Myocyte (in vitro differentiated cells): ENCODE data around the gene PON2. TPM values are rescaled to one million over a fixed set of nuclear protein-coding genes. Genes with fewer than 3 reads are reported as not detected.
"Not testable (repeated sequence)": the region's sequence is repeated elsewhere in the genome, so short reads cannot be mapped to it uniquely, and the experiment has no call there.

ENCODE experiments used
- DNase-seq: peaks from one replicate; pipeline ENCODE4 v3.0.0-alpha.2; 2012; ENCODE audit warnings: low read depth
- total RNA-seq: library from RNA; depleted of rRNA; stranded (reverse); fragments of >200 nt; gene quantifications from 2 replicates; pipeline ENCODE4 v1.2.3, GENCODE V29; 2014

PON2 gene
- total RNA-seq, 1 donor from 2014 or later: 178 TPM

DNA sequence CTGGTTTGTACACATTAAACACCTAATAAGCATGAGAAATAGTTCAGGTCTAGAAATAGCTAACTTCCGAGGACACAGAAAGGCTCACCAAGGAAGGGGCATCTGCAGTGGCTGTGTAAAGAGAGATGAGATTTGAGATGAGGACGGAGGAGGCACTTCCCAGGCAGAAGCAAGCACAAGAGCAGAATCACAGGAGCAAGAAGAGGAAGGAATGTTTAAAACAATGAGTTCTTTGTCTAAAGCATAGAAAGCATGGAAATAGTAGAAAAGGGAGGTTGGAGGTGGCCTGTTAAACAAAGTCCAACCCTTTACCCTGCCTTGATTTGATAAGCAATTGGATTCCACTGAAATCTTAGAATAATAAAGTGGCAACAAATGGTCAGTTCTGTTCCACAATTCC lies 27.1 kb downstream of the PON2 start:
- no peak for DNase-seq

DNA sequence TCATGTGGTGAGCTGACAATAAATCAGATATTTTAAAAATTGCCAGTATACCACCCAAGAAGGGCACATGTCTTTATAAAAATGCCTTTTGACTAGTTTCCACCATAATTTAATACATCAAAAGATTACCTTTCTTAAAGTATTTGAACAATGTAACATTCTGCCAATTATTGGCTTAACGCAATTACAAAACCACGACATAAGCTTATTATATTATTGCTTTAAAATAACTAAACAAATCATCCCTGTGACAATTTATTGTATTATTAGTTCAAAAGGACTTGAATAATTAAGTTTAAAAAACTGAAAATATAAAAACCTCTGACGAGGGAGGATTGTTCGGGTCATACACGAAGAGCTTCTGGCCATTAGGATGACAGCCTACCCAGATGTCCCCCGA lies 29.0 kb downstream of the PON2 start:
- DNase-seq: no peak

DNA sequence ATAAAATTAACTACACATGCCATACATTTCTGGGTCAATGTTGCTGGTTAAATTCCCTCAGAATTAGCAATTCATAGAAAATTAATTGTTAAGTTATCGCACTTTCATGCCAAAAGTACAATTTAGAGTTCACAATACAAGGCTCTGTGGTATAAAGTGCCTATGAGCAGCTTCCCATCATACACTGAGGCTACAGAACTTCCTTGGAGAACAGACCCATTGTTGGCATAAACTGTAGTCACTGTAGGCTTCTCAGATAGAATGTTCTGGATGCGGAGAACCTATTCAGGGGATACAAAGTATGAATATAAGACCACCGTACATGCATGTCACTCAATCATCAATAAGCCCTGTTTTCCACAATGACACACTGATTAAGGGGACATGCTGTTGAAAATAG lies 29.6 kb downstream of the PON2 start:
- DNase-seq: no peak

DNA sequence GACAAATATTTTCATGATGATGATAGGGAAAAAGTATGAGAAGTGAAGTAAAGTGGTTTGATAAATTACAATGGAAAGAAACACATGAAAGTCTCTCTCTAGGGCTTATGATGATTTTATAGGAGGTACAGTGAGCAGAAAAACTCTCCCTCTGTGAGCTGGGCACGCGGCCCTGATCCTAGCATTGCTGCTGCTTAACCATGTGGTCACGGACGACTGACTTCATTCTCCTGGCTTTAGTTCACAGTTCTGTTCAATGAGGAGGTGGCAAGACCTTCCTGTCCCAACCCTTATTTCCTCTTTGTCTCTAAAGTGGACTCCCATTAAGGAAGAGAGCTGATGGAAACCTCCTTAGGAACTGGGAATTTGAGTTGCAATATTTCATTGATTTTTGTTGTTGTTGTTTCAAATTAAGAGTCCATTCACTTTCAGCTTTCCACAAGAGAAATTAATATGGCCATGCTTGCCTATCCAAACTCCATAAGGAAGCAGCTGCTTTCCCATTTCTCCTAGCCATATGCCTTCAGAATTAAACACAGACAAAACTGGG lies 30.4 kb downstream of the PON2 start:
- DNase-seq: no peak

DNA sequence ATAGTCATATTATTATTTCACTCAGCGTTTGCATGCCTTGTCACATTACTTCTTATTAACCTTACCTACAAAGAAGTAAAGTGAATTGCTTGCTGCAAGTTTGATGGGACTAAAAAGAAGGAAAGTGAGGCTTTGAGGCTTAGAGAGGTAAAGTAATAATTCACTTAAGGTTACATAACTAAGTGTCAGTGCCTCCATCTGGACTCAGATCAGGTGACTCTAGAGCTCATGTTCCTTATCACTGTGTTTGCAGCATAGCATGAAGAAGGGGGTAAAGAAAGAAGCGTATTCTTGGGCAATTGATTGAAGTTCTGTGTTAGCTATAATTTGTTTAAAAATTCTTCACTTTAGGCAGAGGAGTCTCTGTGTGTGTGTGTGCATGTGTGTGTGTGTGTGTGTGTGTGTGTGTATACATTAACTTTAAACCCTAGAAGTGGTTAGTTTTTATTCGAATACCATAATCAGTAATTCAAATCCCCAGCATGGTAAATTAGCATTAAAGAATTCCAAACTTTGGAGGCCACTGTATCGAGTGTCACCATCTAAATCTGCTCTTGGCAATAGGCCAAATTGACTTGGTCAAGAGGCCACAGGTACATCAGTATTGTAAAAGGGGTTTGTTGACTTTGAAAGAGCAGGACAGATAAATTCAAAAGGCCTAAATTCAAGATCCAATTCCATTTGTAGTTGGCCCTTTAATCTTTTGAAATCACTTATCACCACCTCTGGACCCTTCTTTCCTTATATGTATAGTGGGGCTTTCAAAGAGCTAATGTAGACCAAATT lies 36.5 kb downstream of the PON2 start:
- no peak for DNase-seq

DNA sequence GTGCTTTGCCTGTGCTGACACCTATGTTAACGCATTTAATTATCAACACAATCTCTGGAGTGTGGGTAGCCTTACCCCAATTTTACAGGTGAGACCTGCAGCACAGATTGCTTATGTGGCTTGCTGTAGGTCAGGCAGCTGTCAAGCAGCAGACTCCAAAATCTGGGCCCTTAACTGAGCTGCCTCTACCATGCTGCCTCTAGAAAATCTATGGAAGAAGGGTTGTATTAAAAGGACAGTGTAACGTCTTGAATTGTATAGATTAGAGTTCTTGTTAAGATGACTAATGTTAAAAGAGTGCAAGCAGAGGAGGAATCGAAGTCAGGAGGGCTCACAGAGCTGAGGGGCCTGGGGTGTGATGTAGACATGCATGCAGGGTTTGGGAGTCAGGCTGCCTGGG lies 37.4 kb downstream of the PON2 start:
- no peak for DNase-seq

DNA sequence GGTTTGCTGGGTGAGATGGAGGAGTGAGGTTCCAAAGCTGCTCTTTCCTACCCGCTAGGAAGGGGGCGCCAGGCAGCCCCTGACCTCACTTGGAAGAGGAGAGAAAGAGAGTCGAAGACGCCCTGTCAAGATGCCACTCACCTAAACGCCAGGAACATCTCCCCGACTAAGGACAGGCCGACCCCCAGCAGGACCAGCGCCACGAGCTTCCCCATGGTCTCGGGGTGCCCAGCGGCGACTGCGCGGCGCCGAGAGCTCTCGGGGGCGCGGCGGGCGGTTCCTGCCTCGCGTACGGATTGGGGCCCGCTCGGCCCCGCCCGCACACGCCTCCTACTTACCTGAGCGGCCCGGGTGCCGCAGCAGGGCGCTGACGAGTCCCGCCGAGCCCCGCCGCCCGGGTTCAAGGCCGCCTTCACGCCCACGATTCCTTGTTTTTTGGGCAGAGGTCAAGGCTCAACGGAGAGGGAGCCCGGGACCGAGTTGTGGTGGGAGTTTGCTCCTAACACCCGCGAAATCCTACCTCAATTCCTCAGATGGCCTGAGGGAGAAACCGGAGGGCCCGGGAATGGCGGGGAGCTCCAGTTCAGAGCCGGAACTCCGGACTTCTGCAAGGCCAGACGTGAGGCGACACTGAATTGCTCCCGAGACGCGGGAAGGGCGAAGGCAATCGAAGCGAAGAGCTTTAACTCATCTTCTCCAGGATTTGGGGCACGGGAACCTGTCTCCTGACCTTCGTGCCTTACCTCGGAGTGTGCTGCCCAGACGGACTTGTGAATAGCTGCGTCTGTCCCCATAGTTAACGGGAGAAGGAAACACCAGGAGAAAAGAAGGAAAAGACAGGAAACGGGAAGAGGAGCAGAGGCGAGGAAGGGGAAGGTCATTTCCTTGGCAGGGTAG lies 38.4 kb downstream of the PON2 start, which contains the start of gene PON3:
PON3 (minus strand) TSS at position 240 of the 897 bp plus-strand sequence; CDS start at position 215, 25 bp downstream.
- no peak for DNase-seq

DNA sequence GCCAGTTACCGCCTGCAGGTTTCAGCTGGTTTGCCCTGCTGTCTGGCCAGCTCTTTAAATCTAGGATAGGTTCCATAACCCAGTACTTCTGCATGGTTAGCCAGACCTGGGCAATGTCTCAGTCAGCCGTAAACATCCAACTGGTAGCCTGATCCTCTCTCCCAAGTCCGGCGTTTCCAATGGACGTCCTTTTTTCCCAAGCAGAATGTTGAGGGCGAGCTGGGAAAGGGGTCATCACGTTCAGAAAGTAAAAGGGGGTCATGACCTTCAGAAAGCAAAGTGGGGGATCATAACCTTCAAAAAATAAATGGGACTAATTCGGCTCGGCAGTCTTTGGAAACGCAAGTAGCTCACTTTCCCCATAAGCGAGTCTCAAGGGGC lies 39.1 kb downstream of the PON2 start:
- no peak for DNase-seq

DNA sequence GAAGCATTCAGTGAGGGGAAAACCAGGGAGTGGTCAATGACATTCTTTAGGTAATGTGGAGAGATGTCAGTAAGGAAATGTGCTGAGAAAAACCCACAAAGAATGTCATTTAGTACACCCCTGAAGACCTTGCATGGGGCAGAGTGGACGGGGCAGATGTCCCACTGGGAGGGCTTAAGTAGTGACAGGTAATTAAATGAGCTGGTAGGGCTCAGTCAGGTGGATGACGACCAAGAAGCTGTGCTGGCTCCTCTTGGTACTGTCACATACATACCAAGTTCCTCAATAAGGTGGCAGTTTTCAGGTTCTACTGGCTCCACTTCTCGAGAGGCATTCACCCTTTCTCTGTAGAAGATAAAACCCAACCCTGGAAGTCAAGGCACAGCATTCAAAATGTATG lies 40.5 kb downstream of the PON2 start:
- no peak for DNase-seq

DNA sequence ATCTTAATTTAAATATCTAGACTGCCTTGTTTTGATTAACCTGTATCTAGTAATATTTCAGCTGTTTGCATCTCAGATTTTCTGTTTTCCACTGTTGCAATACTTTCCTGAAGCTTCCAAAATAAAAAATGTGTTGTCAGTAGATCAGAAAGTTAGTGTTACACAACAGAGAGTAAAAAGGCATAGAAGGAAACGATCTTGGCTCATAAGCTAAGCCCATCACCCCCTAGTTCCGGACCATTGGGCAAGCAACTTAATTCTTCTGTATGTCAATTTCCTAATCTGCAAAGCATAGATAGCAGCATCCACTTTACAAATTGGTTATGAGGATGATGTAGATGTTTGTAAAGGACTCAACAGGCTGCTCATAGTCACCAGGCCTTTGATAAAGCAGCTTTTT lies 43.1 kb downstream of the PON2 start:
- no peak for DNase-seq

DNA sequence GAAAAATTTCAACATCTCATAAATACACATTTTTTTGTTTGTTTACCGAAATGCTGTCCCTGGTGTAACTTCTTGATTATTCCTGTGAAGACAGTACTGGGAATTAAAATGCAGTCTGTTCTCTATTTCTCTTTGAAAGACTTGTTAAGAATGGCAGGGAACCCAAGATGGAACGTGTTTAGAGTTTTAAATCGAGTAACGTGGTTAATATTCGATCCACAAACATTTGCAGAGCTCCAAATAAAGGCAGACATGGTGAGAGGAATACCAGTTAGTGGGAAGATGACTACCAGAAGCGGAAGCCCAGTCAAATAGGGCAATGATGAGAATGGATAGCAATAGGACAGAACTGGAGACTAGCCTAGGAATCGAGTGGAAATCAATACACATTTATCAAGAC lies 45.3 kb downstream of the PON2 start:
- DNase-seq: no peak

DNA sequence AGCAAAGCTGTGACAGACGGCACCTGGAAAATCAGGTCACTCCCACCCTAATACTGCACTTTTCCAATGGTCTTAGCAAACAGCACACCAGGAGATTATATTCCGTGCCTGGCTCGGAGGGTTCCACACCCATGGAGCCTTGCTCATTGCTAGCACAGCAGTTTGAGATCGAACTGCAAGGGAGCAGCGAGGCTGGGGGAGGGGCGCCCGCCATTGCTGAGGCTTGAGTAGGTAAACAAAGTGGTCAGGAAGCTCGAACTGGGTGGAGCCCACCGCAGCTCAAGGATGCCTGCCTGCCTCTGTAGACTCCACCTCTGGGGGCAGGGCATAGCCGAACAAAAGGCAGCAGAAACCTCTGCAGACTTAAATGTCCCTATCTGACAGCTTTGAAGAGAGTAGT lies 55.4 kb downstream of the PON2 start:
- DNase-seq: not testable (repeated sequence)

DNA sequence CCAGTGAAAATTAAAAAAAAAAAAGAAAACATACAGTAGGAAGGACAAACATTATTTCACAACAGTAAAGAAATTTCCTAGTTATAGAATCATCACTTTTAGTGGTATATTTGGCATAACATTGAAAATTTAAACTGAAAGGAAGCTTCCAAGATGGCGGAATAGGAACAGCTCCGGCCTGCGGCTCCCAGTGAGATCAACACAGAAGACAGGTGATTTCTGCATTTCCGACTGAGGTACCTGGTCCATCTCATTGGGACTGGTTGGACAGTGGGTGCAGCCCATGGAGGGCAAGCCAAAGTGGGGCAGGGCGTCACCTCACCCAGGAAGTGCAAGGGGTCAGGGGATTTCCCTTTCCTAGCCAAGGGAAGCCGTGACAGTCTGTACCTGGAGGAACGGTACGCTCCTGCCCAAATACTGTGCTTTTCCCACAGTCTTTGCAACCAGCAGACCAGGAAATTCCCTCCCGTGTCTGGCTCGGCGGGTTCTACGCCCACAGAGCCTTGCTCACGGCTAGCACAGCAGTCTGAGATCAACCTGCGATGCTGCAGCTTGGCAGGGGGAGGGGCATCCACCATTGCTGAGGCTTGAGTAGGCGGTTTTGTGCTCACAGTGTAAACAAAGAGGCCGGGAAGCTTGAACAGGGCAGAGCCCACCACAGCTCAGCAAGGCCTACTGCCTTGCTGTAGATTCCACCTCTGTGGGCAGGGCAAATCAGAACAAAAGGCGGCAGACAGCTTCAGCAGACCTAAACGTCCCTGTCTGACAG lies 58.0 kb downstream of the PON2 start:
- no peak for DNase-seq

DNA sequence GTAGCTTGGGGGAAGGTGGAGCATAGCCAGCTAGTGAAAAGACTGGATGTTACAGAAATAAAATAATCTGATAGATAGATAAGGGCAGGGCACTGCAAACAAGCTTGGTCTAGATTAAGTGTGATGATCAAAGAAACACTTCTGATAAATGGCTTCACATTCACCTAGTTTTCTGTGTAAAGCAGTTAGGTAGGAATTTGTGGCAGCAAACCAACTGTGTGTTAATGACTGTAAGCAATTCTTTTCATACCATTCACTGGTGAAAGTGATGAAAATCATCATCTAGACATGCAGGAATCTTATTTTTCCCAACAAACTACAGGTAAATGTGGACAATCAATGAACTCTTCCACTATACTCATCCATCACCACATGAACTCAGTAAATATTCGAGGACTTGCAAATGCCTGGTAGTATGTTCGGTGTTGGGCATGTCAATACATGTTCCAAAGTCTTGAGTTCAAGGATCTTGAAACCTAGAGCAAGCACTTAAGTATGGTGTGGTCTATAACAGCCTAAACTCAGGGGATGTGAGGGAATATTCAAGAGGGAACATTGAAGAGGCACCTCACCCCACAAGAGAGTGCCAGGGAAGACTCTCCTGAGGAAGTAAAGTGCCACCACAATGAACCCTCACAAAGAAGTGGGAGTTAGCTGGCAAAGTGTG lies 59.1 kb downstream of the PON2 start:
- DNase-seq: no peak

DNA sequence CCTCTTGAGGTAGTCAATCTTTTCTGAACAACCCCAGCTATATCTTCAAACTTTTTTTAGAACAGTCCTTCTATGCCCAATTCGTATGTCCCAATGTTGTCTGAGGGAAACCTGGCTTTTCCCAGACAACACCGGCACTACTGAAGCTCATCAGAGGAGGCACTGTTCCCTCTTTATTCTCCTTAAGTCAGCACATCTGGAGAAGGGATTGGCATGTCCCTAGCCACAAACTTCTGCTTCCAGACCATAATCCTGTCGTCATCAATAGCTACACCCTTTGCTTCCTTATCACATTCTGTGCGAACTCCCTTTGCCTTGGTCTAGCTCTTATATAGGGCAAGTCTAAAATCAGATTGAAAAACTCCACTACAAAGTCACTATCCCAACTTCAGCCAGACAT lies 61.5 kb downstream of the PON2 start:
- no peak for DNase-seq

DNA sequence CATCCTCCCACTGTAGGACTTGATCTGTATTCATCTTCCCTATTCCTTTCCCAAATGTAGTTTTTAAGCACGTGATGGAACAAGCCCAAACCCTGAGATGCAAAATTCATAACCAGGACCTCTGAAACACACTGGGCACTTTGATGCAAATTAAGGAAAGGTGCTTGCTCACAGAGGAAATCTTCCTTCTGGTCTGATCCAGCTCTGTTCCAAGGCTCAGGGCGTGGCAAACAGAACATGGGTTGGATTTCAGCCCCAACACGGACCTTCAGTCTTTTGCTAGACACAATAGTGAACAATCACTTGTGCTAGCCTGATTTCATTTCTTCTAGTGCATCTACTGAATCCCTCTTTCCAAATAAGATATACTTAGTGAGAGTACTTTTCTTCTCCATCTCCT lies 66.6 kb downstream of the PON2 start:
- no peak for DNase-seq

DNA sequence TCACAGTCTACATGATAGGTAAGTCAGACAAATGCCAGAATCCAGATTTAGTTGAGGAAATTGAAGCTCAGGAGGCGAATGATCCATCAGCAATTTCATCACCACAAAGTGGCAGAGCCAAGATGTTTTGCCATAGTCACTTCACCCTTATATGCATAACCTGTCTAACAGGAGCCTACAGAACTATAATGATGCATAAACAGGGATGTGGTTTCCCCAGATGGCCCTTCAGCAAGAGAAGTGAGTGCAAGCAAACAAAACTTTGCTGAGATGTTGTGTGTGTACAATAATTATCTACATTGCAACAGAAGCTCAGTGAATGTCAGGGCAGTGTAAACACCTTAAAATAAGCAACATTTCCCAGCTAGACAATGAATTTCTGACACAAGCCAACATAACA lies 67.2 kb downstream of the PON2 start:
- no peak for DNase-seq

DNA sequence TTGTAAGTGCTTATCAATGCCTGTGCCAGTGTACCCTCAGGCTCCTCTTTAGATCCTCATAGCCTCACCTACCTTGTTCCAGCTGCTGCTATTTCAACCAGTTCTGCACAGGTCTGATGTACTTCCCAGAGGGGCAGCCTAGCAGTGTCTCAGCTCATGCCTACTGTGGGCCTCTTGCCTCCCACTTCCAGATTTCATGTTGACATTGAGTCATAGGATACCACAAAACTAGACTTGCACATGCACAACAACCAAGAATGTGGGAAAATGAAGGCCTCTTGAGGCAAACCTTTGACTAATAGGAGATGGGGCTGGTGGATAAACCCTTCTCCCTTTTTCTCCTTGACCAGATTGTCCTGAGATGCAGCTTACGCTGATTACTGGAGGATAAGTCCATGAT lies 69.7 kb downstream of the PON2 start:
- no peak for DNase-seq

DNA sequence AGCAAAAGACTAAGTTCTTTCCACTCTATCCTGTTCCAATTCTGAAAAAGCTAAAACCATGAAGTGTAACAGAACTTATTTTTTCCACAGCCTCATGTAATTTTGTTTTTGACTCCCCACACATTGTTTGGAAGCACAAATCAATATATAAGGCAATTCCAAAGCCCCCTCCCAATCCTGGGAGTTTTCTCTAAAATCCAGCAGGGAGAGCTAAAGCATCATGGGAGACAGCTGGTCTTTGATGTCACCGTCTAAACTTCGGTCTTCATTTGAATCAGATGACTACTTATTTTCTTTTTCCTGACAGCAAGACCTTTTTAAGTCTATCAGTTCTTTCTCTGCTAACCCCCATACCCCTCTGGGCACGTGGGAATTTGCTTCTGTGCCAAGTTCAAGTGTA lies 77.2 kb downstream of the PON2 start:
- peak; percentile 22 for DNase-seq
